Effector CD8-positive, alpha-beta T cell (primary cell): ENCODE results near the gene PPP6R3.

Experiments
- DNase-seq: peaks from one replicate; lab custom pipeline; 2025; lab: John Stamatoyannopoulos, UW

Gene PPP6R3

GRCh38 chr11:68560216-68560615, 99.7 kb downstream of the PPP6R3 start:
- no peak for DNase-seq

- DNase-seq: no peak
Observed at GRCh38 chr11:68563454-68563853, 102.9 kb downstream of the PPP6R3 start.

GRCh38 chr11:68564261-68564660, 103.7 kb downstream of the PPP6R3 start:
- no peak for DNase-seq

GRCh38 chr11:68565768-68566167, 105.2 kb downstream of the PPP6R3 start:
- no peak for DNase-seq

GRCh38 chr11:68567553-68567952, 107.0 kb downstream of the PPP6R3 start:
- no peak for DNase-seq

GRCh38 chr11:68569357-68569756, 108.8 kb downstream of the PPP6R3 start:
- DNase-seq: no peak

GRCh38 chr11:68570691-68571090, 110.1 kb downstream of the PPP6R3 start:
- DNase-seq: no peak

GRCh38 chr11:68574308-68574707, 113.8 kb downstream of the PPP6R3 start:
- no peak for DNase-seq

- DNase-seq: no peak
Observed at GRCh38 chr11:68575025-68575665, 114.6 kb downstream of the PPP6R3 start.

GRCh38 chr11:68579455-68579854, 118.9 kb downstream of the PPP6R3 start:
- DNase-seq: no peak

GRCh38 chr11:68581439-68581838, 120.9 kb downstream of the PPP6R3 start:
- DNase-seq: no peak

GRCh38 chr11:68581901-68582300, 121.3 kb downstream of the PPP6R3 start:
- no peak for DNase-seq

GRCh38 chr11:68582416-68583040, 122.0 kb downstream of the PPP6R3 start:
- DNase-seq: no peak

- DNase-seq: no peak
Observed at GRCh38 chr11:68583041-68583446, 122.5 kb downstream of the PPP6R3 start.

GRCh38 chr11:68584097-68584496, 123.5 kb downstream of the PPP6R3 start:
- peak; percentile 20 for DNase-seq

GRCh38 chr11:68584991-68585524, 124.5 kb downstream of the PPP6R3 start:
- DNase-seq: no peak

GRCh38 chr11:68589547-68590216, 129.1 kb downstream of the PPP6R3 start:
- no peak for DNase-seq

- no peak for DNase-seq
Observed at GRCh38 chr11:68591719-68592118, 131.2 kb downstream of the PPP6R3 start.

GRCh38 chr11:68593441-68593840, 132.9 kb downstream of the PPP6R3 start:
- DNase-seq: no peak

- no peak for DNase-seq
Observed at GRCh38 chr11:68594123-68594522, 133.6 kb downstream of the PPP6R3 start.

- DNase-seq: no peak
Observed at GRCh38 chr11:68596231-68596630, 135.7 kb downstream of the PPP6R3 start.

GRCh38 chr11:68598816-68599653, 138.5 kb downstream of the PPP6R3 start:
- no peak for DNase-seq
